Epithelial cell of esophagus (primary cell): ENCODE measurements around the gene INVS.

ENCODE experiments used
- DNase-seq: peaks from one replicate; pipeline ENCODE4 v3.0.0; 2010; ENCODE audit warnings: low read depth
- H3K4me3 ChIP-seq: 2 replicates; pipeline ENCODE4 v1.5.1; 2011; ENCODE audit warnings: mild to moderate bottlenecking, low read length, control low read depth
- TF ChIP-seq, protein P1 (sequence below): IDR thresholded peaks from 2 replicates; pipeline ENCODE4 v1.5.1; 2011; ENCODE audit warnings: low read depth, mild to moderate bottlenecking, low read length, control low read depth, inconsistent platforms; ENCODE audit not compliant: insufficient read depth; ENCODE audit errors: missing control alignments

The INVS gene

DNA sequence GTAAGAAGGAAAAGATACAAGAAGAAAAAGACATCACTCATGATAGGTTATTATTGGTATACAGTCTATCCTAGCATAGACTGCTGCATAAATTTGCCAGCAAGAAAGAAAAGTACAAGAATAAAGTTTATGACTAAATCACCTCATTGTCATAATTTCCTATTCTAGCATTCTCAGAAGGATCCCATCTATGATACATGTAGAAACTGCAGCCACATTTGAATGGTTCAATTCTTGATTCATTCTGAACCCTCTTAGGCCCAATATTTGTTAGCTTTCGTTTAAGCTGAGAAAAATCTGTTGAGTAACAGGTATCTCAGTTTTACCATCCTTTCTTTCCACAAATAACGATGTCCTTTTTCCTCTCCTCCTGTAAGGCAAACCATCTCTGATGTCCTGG is 21.2 kb downstream of the INVS start:
- H3K4me3 ChIP-seq: no peak overlapping the region
- DNase-seq: no peak
- TF ChIP-seq, protein P1, sequence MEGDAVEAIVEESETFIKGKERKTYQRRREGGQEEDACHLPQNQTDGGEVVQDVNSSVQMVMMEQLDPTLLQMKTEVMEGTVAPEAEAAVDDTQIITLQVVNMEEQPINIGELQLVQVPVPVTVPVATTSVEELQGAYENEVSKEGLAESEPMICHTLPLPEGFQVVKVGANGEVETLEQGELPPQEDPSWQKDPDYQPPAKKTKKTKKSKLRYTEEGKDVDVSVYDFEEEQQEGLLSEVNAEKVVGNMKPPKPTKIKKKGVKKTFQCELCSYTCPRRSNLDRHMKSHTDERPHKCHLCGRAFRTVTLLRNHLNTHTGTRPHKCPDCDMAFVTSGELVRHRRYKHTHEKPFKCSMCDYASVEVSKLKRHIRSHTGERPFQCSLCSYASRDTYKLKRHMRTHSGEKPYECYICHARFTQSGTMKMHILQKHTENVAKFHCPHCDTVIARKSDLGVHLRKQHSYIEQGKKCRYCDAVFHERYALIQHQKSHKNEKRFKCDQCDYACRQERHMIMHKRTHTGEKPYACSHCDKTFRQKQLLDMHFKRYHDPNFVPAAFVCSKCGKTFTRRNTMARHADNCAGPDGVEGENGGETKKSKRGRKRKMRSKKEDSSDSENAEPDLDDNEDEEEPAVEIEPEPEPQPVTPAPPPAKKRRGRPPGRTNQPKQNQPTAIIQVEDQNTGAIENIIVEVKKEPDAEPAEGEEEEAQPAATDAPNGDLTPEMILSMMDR: no peak

DNA sequence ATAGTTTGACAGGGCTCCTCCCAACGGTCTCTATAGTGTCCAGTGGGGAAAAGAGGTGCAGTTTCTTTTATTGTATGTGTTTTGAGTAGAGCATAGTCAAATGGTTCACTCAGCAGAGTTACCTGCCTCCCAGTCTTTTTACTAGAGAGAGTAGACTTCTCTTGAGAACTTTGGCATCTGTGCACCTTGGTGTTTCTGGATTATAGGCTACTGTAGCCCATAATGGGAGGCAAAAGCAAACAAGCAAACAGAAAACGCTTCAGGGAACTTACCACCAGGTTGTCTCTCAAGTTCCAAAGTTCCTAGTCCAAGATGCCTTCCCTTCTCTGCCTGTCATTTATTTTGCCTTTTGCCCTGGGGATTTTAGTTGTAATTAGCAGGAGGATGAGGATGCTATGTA is 26.2 kb downstream of the INVS start:
- TF ChIP-seq, protein P1: no peak
- no peak overlapping the region for H3K4me3 ChIP-seq
- DNase-seq: no peak

DNA sequence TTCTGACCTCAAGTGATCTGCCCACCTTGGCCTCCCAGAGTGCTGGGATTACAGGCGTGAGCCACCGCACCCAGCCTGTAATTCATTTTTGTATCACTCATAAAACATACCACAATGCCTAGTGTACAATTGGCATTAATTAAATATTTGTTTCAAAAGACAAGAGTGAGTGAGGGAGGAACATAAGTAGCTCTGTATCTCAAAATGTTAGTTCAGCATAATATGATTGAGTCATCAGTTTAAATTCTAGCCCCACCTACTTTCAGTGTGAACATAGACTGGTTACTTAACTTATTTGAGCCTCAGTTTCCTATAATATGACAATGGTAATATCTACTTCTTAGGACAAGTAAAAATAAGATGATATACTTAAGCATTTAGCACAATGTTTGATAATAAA is 26.9 kb downstream of the INVS start:
- peak; percentile 17 for DNase-seq
- no peak overlapping the region for H3K4me3 ChIP-seq
- TF ChIP-seq, protein P1: no peak

DNA sequence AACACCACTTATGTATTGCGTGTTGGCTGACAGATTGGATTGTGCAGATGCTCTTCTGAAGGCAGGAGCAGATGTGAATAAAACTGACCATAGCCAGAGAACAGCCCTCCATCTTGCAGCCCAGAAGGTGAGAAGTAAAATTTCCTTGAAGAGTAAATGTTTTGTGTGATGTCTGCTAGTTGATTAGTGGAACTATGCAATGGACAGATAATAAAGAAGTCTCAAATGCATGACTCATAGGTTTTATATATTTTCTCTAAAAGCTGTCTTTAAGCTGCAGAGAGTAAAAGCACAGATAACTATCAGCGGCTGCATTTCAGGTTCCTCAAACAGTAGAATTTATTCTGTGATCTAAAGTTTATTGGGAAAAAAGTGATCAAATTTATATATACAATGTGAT is 27.4 kb downstream of the INVS start:
- no peak for DNase-seq
- TF ChIP-seq, protein P1: no peak
- H3K4me3 ChIP-seq: no peak overlapping the region

DNA sequence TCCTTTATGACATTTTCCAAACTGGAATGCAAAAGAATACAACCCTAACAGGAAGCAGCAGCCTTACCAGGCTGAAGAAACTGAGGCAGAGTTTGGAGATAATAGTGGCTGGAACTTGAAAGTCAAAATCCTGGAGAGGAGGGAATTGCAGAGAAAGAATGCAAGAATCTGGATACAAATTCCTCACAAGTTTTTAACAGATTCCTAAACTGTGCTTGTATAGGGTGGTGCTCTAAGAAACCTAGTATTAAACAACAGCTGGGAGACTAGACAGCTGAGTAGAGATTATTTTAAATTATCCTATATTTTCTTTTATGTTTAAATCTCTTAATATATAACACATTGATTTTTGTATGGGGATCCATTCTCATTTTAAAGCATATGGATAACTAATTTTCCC is 30.7 kb downstream of the INVS start:
- no peak overlapping the region for H3K4me3 ChIP-seq
- no peak for DNase-seq
- TF ChIP-seq, protein P1: no peak

DNA sequence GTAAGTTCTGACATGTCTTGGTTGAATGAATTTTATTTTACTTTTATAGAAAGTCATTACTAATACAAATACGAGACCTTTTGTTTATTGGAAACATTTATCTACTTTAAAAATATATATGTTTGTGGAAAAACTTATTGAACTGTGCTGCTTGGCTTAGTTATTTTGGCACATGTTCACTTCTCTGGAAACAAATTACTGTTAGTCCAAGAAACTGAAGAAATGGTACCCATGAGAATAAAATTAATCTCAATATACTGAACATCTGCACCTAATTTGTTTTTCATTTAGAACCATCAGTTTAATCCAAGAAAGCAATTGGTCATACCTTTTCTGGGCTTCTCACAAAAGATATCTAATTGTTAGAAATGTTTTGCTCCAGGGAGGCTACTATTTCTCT is 32.2 kb downstream of the INVS start:
- TF ChIP-seq, protein P1: no peak
- no peak for DNase-seq
- no peak overlapping the region for H3K4me3 ChIP-seq

DNA sequence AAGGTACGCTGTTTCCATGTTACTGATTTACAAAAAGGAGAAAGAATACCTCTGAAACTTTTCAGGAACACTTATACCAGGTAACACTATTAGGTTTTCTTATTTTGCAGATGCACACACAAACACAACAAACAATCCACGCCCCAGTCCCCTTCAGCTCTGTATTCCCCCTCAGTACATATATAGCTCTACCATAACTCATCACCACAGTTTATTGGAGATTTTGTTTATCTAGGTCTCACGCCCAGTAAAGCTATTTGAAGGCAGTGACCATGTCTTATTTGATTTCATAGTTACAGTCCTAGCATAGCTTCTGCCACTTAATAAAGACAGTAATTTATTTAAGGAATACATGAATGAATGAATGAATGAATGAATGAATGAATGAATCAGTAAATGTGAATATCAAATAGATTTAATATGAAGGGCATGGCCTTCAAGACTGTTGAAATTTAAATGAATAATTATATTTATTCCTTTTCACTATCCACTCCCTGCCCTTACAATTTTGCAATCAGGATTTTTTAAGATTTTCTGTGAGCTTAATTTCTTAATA is 32.9 kb downstream of the INVS start:
- H3K4me3 ChIP-seq: no peak overlapping the region
- TF ChIP-seq, protein P1: no peak
- no peak for DNase-seq
